ENCODE results near the gene DAPK2.

Gene DAPK2

GRCh38 chr15:63930034-63930433 is 116.3 kb downstream of the DAPK2 start:
- no peaks in the 10 kb centered on the region for H3K4me1 Mint-ChIP-seq

GRCh38 chr15:63928185-63928842 is 118.0 kb downstream of the DAPK2 start:
- no peak overlapping the region for H3K27ac Mint-ChIP-seq (ENCODE audit: low read depth)
- peaks cover 2% of the 10 kb centered on the region for H3K36me3 Mint-ChIP-seq (ENCODE audit: insufficient read depth)
- DNase-seq (ENCODE audit: low spot score in 2 of 2), result no peak
- no peak for ATAC-seq (replicated peaks; ENCODE audit: extremely low read depth, poor library complexity, severe bottlenecking)
- no peaks in the 10 kb centered on the region for H3K4me1 Mint-ChIP-seq
- H3K9me3 Mint-ChIP-seq, result no peaks in the 10 kb centered on the region
- no peaks in the 10 kb centered on the region for H3K27me3 Mint-ChIP-seq
- no peak overlapping the region for H3K4me3 Mint-ChIP-seq

More at GRCh38 chr15:63930034-63930433, 116.3 kb downstream of the DAPK2 start:
- ATAC-seq (replicated peaks; ENCODE audit: extremely low read depth, poor library complexity, severe bottlenecking) (no peak), DNase-seq (ENCODE audit: low spot score in 2 of 2) (no peak)
- no peaks in the 10 kb centered on the region for H3K9me3 Mint-ChIP-seq
- no peaks in the 10 kb centered on the region for H3K27me3 Mint-ChIP-seq
- no peak overlapping the region for H3K27ac Mint-ChIP-seq (ENCODE audit: low read depth)
- peaks cover 2% of the 10 kb centered on the region for H3K36me3 Mint-ChIP-seq (ENCODE audit: insufficient read depth)
- no peak overlapping the region for H3K4me3 Mint-ChIP-seq

GRCh38 chr15:63923993-63924950 is 122.0 kb downstream of the DAPK2 start:
- peaks cover 4% of the 10 kb centered on the region for H3K36me3 Mint-ChIP-seq (ENCODE audit: insufficient read depth)
- H3K27me3 Mint-ChIP-seq, result no peaks in the 10 kb centered on the region
- DNase-seq (ENCODE audit: low spot score in 2 of 2) (no peak), ATAC-seq (replicated peaks; ENCODE audit: extremely low read depth, poor library complexity, severe bottlenecking) (no peak)
- no peak overlapping the region for H3K27ac Mint-ChIP-seq (ENCODE audit: low read depth)
- H3K4me3 Mint-ChIP-seq, result no peak overlapping the region
- H3K9me3 Mint-ChIP-seq, result no peaks in the 10 kb centered on the region
- H3K4me1 Mint-ChIP-seq, result peaks cover 10% of the 10 kb centered on the region

- peaks cover 10% of the 10 kb centered on the region for H3K4me1 Mint-ChIP-seq
- no peak overlapping the region for H3K4me3 Mint-ChIP-seq
- ATAC-seq (replicated peaks; ENCODE audit: extremely low read depth, poor library complexity, severe bottlenecking) (no peak), DNase-seq (ENCODE audit: low spot score in 2 of 2) (no peak)
- H3K27me3 Mint-ChIP-seq, result no peaks in the 10 kb centered on the region
- H3K36me3 Mint-ChIP-seq (ENCODE audit: insufficient read depth), result peaks cover 4% of the 10 kb centered on the region
- no peak overlapping the region for H3K27ac Mint-ChIP-seq (ENCODE audit: low read depth)
- H3K9me3 Mint-ChIP-seq, result no peaks in the 10 kb centered on the region
Measured at GRCh38 chr15:63922916-63923315, 123.4 kb downstream of the DAPK2 start.

- no peak for ATAC-seq (replicated peaks; ENCODE audit: extremely low read depth, poor library complexity, severe bottlenecking)
- no peak overlapping the region for H3K27ac Mint-ChIP-seq (ENCODE audit: low read depth)
- H3K4me1 Mint-ChIP-seq, result peaks cover 10% of the 10 kb centered on the region
- no peak for DNase-seq (ENCODE audit: low spot score in 2 of 2)
- H3K4me3 Mint-ChIP-seq, result no peak overlapping the region
- no peaks in the 10 kb centered on the region for H3K9me3 Mint-ChIP-seq
- peaks cover 3% of the 10 kb centered on the region for H3K36me3 Mint-ChIP-seq (ENCODE audit: insufficient read depth)
- H3K27me3 Mint-ChIP-seq, result no peaks in the 10 kb centered on the region
Measured at GRCh38 chr15:63922261-63922904, 123.9 kb downstream of the DAPK2 start.

- Mint-ChIP-seq H3K9me3 (no peaks in the 10 kb centered on the region), H3K27ac (ENCODE audit: low read depth) (no peak overlapping the region), H3K36me3 (ENCODE audit: insufficient read depth) (peaks cover 2% of the 10 kb centered on the region), H3K27me3 (no peaks in the 10 kb centered on the region), H3K4me1 (peaks cover 10% of the 10 kb centered on the region), H3K4me3 (no peak overlapping the region)
- ATAC-seq (replicated peaks; ENCODE audit: extremely low read depth, poor library complexity, severe bottlenecking) (no peak), DNase-seq (ENCODE audit: low spot score in 2 of 2) (no peak)
Measured at GRCh38 chr15:63920504-63921175, 125.6 kb downstream of the DAPK2 start.

- H3K4me3 Mint-ChIP-seq, result no peak overlapping the region
- H3K36me3 Mint-ChIP-seq (ENCODE audit: insufficient read depth), result peaks cover 2% of the 10 kb centered on the region
- H3K27me3 Mint-ChIP-seq, result no peaks in the 10 kb centered on the region
- peaks cover 10% of the 10 kb centered on the region for H3K4me1 Mint-ChIP-seq
- ATAC-seq (replicated peaks; ENCODE audit: extremely low read depth, poor library complexity, severe bottlenecking) (no peak), DNase-seq (ENCODE audit: low spot score in 2 of 2) (no peak)
- H3K9me3 Mint-ChIP-seq, result no peaks in the 10 kb centered on the region
- H3K27ac Mint-ChIP-seq (ENCODE audit: low read depth), result no peak overlapping the region
Measured at GRCh38 chr15:63918901-63919348, 127.4 kb downstream of the DAPK2 start.

GRCh38 chr15:63918317-63918672 is 128.0 kb downstream of the DAPK2 start:
- H3K4me3 Mint-ChIP-seq, result no peak overlapping the region
- H3K27ac Mint-ChIP-seq (ENCODE audit: low read depth), result no peak overlapping the region
- H3K4me1 Mint-ChIP-seq, result peaks cover 10% of the 10 kb centered on the region
- DNase-seq (ENCODE audit: low spot score in 2 of 2) (no peak), ATAC-seq (replicated peaks; ENCODE audit: extremely low read depth, poor library complexity, severe bottlenecking) (no peak)
- H3K27me3 Mint-ChIP-seq, result no peaks in the 10 kb centered on the region
- no peaks in the 10 kb centered on the region for H3K9me3 Mint-ChIP-seq
- H3K36me3 Mint-ChIP-seq (ENCODE audit: insufficient read depth), result peaks cover 2% of the 10 kb centered on the region

GRCh38 chr15:63917588-63918316 is 128.5 kb downstream of the DAPK2 start:
- Mint-ChIP-seq H3K27ac (ENCODE audit: low read depth) (no peak overlapping the region), H3K4me1 (peaks cover 10% of the 10 kb centered on the region), H3K9me3 (no peaks in the 10 kb centered on the region), H3K36me3 (ENCODE audit: insufficient read depth) (peaks cover 2% of the 10 kb centered on the region), H3K4me3 (no peak overlapping the region), H3K27me3 (no peaks in the 10 kb centered on the region)
- DNase-seq (ENCODE audit: low spot score in 2 of 2) (no peak), ATAC-seq (replicated peaks; ENCODE audit: extremely low read depth, poor library complexity, severe bottlenecking) (no peak)

GRCh38 chr15:63915873-63916771 is 130.2 kb downstream of the DAPK2 start:
- Mint-ChIP-seq H3K4me1 (peaks cover 8% of the 10 kb centered on the region), H3K27me3 (no peaks in the 10 kb centered on the region), H3K27ac (ENCODE audit: low read depth) (no peak overlapping the region), H3K4me3 (no peak overlapping the region), H3K36me3 (ENCODE audit: insufficient read depth) (peaks cover 2% of the 10 kb centered on the region), H3K9me3 (no peaks in the 10 kb centered on the region)
- ATAC-seq (replicated peaks; ENCODE audit: extremely low read depth, poor library complexity, severe bottlenecking), result no peak
- DNase-seq (ENCODE audit: low spot score in 2 of 2), result no peak

- no peaks in the 10 kb centered on the region for H3K9me3 Mint-ChIP-seq
- DNase-seq (ENCODE audit: low spot score in 2 of 2) (no peak), ATAC-seq (replicated peaks; ENCODE audit: extremely low read depth, poor library complexity, severe bottlenecking) (no peak)
- no peak overlapping the region for H3K4me3 Mint-ChIP-seq
- H3K36me3 Mint-ChIP-seq (ENCODE audit: insufficient read depth), result peaks cover 3% of the 10 kb centered on the region
- no peaks in the 10 kb centered on the region for H3K27me3 Mint-ChIP-seq
- peaks cover under 1% of the 10 kb centered on the region for H3K4me1 Mint-ChIP-seq
- no peak overlapping the region for H3K27ac Mint-ChIP-seq (ENCODE audit: low read depth)
Measured at GRCh38 chr15:63915209-63915872, 130.9 kb downstream of the DAPK2 start.
